GM18861 (cell line): ENCODE measurements around the gene AGL.
"Not testable (repeated sequence)": the region's sequence is repeated elsewhere in the genome, so short reads cannot be mapped to it uniquely, and the experiment has no call there.

Experiments used
- ATAC-seq: cut with Tn5 transposase; IDR thresholded peaks from one replicate; pipeline ENCODE4 v1.9.1; 2021; ENCODE audit not compliant: unreplicated experiment

The AGL gene

GRCh38 chr1:99850459-99851291 lies 514 bp downstream of the AGL start:
- ATAC-seq = peak; percentile 4

- ATAC-seq = no peak
Measured at GRCh38 chr1:99851850-99852454, 1.8 kb downstream of the AGL start.

- ATAC-seq = no peak
Measured at GRCh38 chr1:99852648-99853047, 2.5 kb downstream of the AGL start.

GRCh38 chr1:99855914-99856450 lies 5.8 kb downstream of the AGL start:
- no peak for ATAC-seq

- not testable (repeated sequence) for ATAC-seq
Measured at GRCh38 chr1:99857041-99857440, 6.9 kb downstream of the AGL start.

GRCh38 chr1:99858286-99858685 lies 8.1 kb downstream of the AGL start:
- no peak for ATAC-seq

- ATAC-seq = no peak
Measured at GRCh38 chr1:99858881-99859280, 8.7 kb downstream of the AGL start.

GRCh38 chr1:99860703-99861102 lies 10.5 kb downstream of the AGL start:
- ATAC-seq = no peak

- no peak for ATAC-seq
Measured at GRCh38 chr1:99867682-99868081, 17.5 kb downstream of the AGL start.

GRCh38 chr1:99869304-99869703 lies 19.1 kb downstream of the AGL start:
- no peak for ATAC-seq

- no peak for ATAC-seq
Measured at GRCh38 chr1:99869723-99870122, 19.6 kb downstream of the AGL start.

GRCh38 chr1:99872063-99872462 lies 21.9 kb downstream of the AGL start:
- ATAC-seq = no peak

- no peak for ATAC-seq
Measured at GRCh38 chr1:99877568-99877967, 27.4 kb downstream of the AGL start.

GRCh38 chr1:99886179-99886578 lies 36.0 kb downstream of the AGL start:
- ATAC-seq = no peak

GRCh38 chr1:99886841-99887240 lies 36.7 kb downstream of the AGL start:
- ATAC-seq = no peak

- no peak for ATAC-seq
Measured at GRCh38 chr1:99887890-99888289, 37.7 kb downstream of the AGL start.

GRCh38 chr1:99891997-99892396 lies 41.8 kb downstream of the AGL start:
- ATAC-seq = no peak

- ATAC-seq = not testable (repeated sequence)
Measured at GRCh38 chr1:99903278-99903677, 53.1 kb downstream of the AGL start.

GRCh38 chr1:99906535-99906934 lies 56.4 kb downstream of the AGL start:
- ATAC-seq = no peak

GRCh38 chr1:99917214-99917613 lies 67.1 kb downstream of the AGL start:
- ATAC-seq = no peak

GRCh38 chr1:99919220-99919619 lies 69.1 kb downstream of the AGL start:
- no peak for ATAC-seq

- ATAC-seq = no peak
Measured at GRCh38 chr1:99934801-99935200, 84.6 kb downstream of the AGL start.
